Glutamatergic neuron (in vitro differentiated cells): Measurements from ENCODE around the gene STXBP6. TPM values are rescaled to one million over a fixed set of nuclear protein-coding genes. Genes with fewer than 3 reads are reported as not detected.

ENCODE experiments used
- DNase-seq: peaks from one replicate; pipeline ENCODE4 v3.0.0; 2022
- H3K27ac Mint-ChIP-seq: one replicate; pipeline ENCODE4 v1.8.0; 2020; ENCODE audit warnings: mild to moderate bottlenecking, mixed read lengths, inconsistent platforms; ENCODE audit not compliant: unreplicated experiment
- H3K27me3 Mint-ChIP-seq: one replicate; pipeline ENCODE4 v1.8.0; 2020; ENCODE audit warnings: mild to moderate bottlenecking, moderate library complexity, mixed read lengths, inconsistent platforms; ENCODE audit not compliant: unreplicated experiment
- H3K36me3 Mint-ChIP-seq: one replicate; pipeline ENCODE4 v1.8.0; 2020; ENCODE audit warnings: mild to moderate bottlenecking, mixed read lengths, inconsistent platforms; ENCODE audit not compliant: unreplicated experiment
- H3K4me1 Mint-ChIP-seq: one replicate; pipeline ENCODE4 v1.8.0; 2020; ENCODE audit warnings: mild to moderate bottlenecking, low read depth, mixed read lengths, inconsistent platforms; ENCODE audit not compliant: unreplicated experiment
- H3K4me3 Mint-ChIP-seq: one replicate; pipeline ENCODE4 v1.8.0; 2020; ENCODE audit warnings: mild to moderate bottlenecking, mixed read lengths, inconsistent platforms; ENCODE audit not compliant: unreplicated experiment
- H3K9me3 Mint-ChIP-seq: one replicate; pipeline ENCODE4 v1.8.0; 2020; ENCODE audit warnings: mild to moderate bottlenecking, moderate library complexity, mixed read lengths, inconsistent platforms; ENCODE audit not compliant: unreplicated experiment
- CTCF ChIP-seq: fragments of 200-600 bp; sonication (generic); IDR thresholded peaks from one replicate; pipeline ENCODE4 v1.5.0; 2021; ENCODE audit not compliant: partially characterized antibody, unreplicated experiment
- total RNA-seq: library from RNA; stranded (reverse); fragmentation: NEBNext Ultra II Directional; extraction: Animal tissue kit (Norgen Biotek cat#: 25700); gene quantifications from one replicate; pipeline ENCODE4 v1.2.1, GENCODE V29; 2021; ENCODE audit not compliant: unreplicated experiment

Gene STXBP6
- total RNA-seq, 1 donor from 2014 or later: 0.49 TPM

- Mint-ChIP-seq H3K9me3 (no peaks in the 10 kb centered on the region), H3K36me3 (no peaks in the 10 kb centered on the region), H3K4me3 (no peak overlapping the region), H3K27me3 (no peaks in the 10 kb centered on the region), H3K4me1 (peaks cover 4% of the 10 kb centered on the region), H3K27ac (no peak overlapping the region)
- no peak for TF ChIP-seq CTCF
- no peak for DNase-seq
These were observed 254.5 kb downstream of the STXBP6 start for GRCh38 chr14:24795406-24795805.

GRCh38 chr14:24794644-24795305 is 255.2 kb downstream of the STXBP6 start:
- DNase-seq: no peak

GRCh38 chr14:24790196-24790595 is 259.8 kb downstream of the STXBP6 start:
- no peak overlapping the region for H3K4me3 Mint-ChIP-seq
- no peaks in the 10 kb centered on the region for H3K36me3 Mint-ChIP-seq
- no peak for TF ChIP-seq CTCF
- no peak for DNase-seq
- H3K9me3 Mint-ChIP-seq: no peaks in the 10 kb centered on the region
- no peak overlapping the region for H3K27ac Mint-ChIP-seq
- H3K4me1 Mint-ChIP-seq: peaks cover 4% of the 10 kb centered on the region
- no peaks in the 10 kb centered on the region for H3K27me3 Mint-ChIP-seq

More at GRCh38 chr14:24794644-24795305, 255.2 kb downstream of the STXBP6 start:
- Mint-ChIP-seq H3K27me3 (no peaks in the 10 kb centered on the region), H3K36me3 (no peaks in the 10 kb centered on the region), H3K9me3 (no peaks in the 10 kb centered on the region), H3K4me3 (no peak overlapping the region), H3K4me1 (peaks cover 4% of the 10 kb centered on the region), H3K27ac (no peak overlapping the region)
- TF ChIP-seq CTCF: no peak

GRCh38 chr14:24789378-24789884 is 260.5 kb downstream of the STXBP6 start:
- Mint-ChIP-seq H3K4me3 (no peak overlapping the region), H3K27me3 (no peaks in the 10 kb centered on the region), H3K9me3 (no peaks in the 10 kb centered on the region), H3K27ac (no peak overlapping the region), H3K36me3 (no peaks in the 10 kb centered on the region), H3K4me1 (peaks cover 4% of the 10 kb centered on the region)
- TF ChIP-seq CTCF: no peak
- no peak for DNase-seq

- Mint-ChIP-seq H3K36me3 (no peaks in the 10 kb centered on the region), H3K9me3 (no peaks in the 10 kb centered on the region), H3K4me3 (no peak overlapping the region), H3K27me3 (no peaks in the 10 kb centered on the region), H3K27ac (no peak overlapping the region), H3K4me1 (no peaks in the 10 kb centered on the region)
- TF ChIP-seq CTCF: no peak
- DNase-seq: no peak
These were observed 264.2 kb downstream of the STXBP6 start for GRCh38 chr14:24785698-24786097.
